ENCODE data around the gene TK1.

- TF ChIP-seq, protein P1, sequence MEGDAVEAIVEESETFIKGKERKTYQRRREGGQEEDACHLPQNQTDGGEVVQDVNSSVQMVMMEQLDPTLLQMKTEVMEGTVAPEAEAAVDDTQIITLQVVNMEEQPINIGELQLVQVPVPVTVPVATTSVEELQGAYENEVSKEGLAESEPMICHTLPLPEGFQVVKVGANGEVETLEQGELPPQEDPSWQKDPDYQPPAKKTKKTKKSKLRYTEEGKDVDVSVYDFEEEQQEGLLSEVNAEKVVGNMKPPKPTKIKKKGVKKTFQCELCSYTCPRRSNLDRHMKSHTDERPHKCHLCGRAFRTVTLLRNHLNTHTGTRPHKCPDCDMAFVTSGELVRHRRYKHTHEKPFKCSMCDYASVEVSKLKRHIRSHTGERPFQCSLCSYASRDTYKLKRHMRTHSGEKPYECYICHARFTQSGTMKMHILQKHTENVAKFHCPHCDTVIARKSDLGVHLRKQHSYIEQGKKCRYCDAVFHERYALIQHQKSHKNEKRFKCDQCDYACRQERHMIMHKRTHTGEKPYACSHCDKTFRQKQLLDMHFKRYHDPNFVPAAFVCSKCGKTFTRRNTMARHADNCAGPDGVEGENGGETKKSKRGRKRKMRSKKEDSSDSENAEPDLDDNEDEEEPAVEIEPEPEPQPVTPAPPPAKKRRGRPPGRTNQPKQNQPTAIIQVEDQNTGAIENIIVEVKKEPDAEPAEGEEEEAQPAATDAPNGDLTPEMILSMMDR (conservative IDR thresholded peaks at IDR 0.05; ENCODE audit: low read depth, low read length), result no peak
- TF ChIP-seq EZH2 (IDR thresholded peaks at IDR 0.05; ENCODE audit: low read length, unreplicated experiment), result no peak
- no peak for TF ChIP-seq EZH2phosphoT487 (IDR thresholded peaks at IDR 0.05; ENCODE audit: borderline replicate concordance, low read length)
Measured at GRCh38 chr17:78200451-78200850, 13.6 kb upstream of the TK1 start.

Measured in PC-3 (cell line).